Mesendoderm (in vitro differentiated cells): ENCODE results near the gene TBK1.

ENCODE experiments used
- DNase-seq: peaks from one replicate; pipeline ENCODE4 v3.0.0; 2013
- H2AK5ac ChIP-seq: 2 replicates; pipeline ENCODE4 v1.6.1; 2013; ENCODE audit warnings: low read length, inconsistent platforms
- H2BK120ac ChIP-seq: 2 replicates; pipeline ENCODE4 v1.6.1; 2013; ENCODE audit warnings: low read depth, mild to moderate bottlenecking, low read length, moderate library complexity, mixed read lengths
- H2BK15ac ChIP-seq: replicated peaks from 2 replicates; pipeline ENCODE4 v1.6.1; 2013; ENCODE audit warnings: low read depth, mild to moderate bottlenecking, moderate library complexity
- H2BK5ac ChIP-seq: 2 replicates; pipeline ENCODE4 v1.6.1; 2013; ENCODE audit warnings: low read length, inconsistent platforms
- H3K18ac ChIP-seq: 2 replicates; pipeline ENCODE4 v1.6.1; 2013; ENCODE audit warnings: mild to moderate bottlenecking, low read length, mixed read lengths
- H3K23ac ChIP-seq: one replicate; pipeline ENCODE4 v1.6.1; 2013; ENCODE audit warnings: low read length
- H3K27ac ChIP-seq: 2 replicates; pipeline ENCODE4 v1.5.1; 2013; ENCODE audit warnings: low read depth, mild to moderate bottlenecking, inconsistent platforms, low read length, moderate library complexity
- H3K27me3 ChIP-seq: 2 replicates; pipeline ENCODE4 v1.6.1; 2013; ENCODE audit warnings: low read length, control low read depth, mild to moderate bottlenecking, inconsistent platforms; ENCODE audit not compliant: insufficient read depth, poor library complexity
- H3K36me3 ChIP-seq: 2 replicates; pipeline ENCODE4 v1.6.1; 2013; ENCODE audit warnings: low read length, inconsistent platforms; ENCODE audit not compliant: control insufficient read depth, insufficient read depth
- H3K4ac ChIP-seq: one replicate; pipeline ENCODE4 v1.6.1; 2013; ENCODE audit warnings: low read depth, mild to moderate bottlenecking, low read length, moderate library complexity
- H3K4me1 ChIP-seq: 2 replicates; pipeline ENCODE4 v1.6.1; 2013; ENCODE audit warnings: low read depth, low read length, inconsistent platforms; ENCODE audit not compliant: control insufficient read depth
- H3K4me2 ChIP-seq: 2 replicates; pipeline ENCODE4 v1.6.1; 2013; ENCODE audit warnings: low read length
- H3K4me3 ChIP-seq: 2 replicates; pipeline ENCODE4 v1.5.1; 2013; ENCODE audit warnings: mild to moderate bottlenecking, low read length
- H3K56ac ChIP-seq: one replicate; pipeline ENCODE4 v1.6.1; 2013; ENCODE audit warnings: low read length
- H3K79me1 ChIP-seq: 2 replicates; pipeline ENCODE4 v1.6.1; 2013; ENCODE audit warnings: low read length, inconsistent platforms
- H3K79me2 ChIP-seq: 2 replicates; pipeline ENCODE4 v1.6.1; 2013; ENCODE audit warnings: mild to moderate bottlenecking, low read length; ENCODE audit not compliant: control insufficient read depth, insufficient read depth
- H3K9ac ChIP-seq: 2 replicates; pipeline ENCODE4 v1.6.1; 2013; ENCODE audit warnings: low read length, inconsistent platforms
- H4K5ac ChIP-seq: one replicate; pipeline ENCODE4 v1.6.1; 2013; ENCODE audit warnings: low read length
- H4K8ac ChIP-seq: one replicate; pipeline ENCODE4 v1.6.1; 2013; ENCODE audit warnings: low read depth, mild to moderate bottlenecking, control low read depth, low read length, moderate library complexity
- WGBS: extraction: QIAGEN DNeasy Blood & Tissue Kit; methylation state at CpG from one replicate; pipeline ENCODE4 v1.1.7; 2013; ENCODE audit warnings: low lambda C conversion rate, missing lambda C conversion rate; ENCODE audit not compliant: insufficient coverage; ENCODE audit errors: extremely low coverage; 5-methylcytosine and 5-hydroxymethylcytosine counted together

TBK1 gene

DNA sequence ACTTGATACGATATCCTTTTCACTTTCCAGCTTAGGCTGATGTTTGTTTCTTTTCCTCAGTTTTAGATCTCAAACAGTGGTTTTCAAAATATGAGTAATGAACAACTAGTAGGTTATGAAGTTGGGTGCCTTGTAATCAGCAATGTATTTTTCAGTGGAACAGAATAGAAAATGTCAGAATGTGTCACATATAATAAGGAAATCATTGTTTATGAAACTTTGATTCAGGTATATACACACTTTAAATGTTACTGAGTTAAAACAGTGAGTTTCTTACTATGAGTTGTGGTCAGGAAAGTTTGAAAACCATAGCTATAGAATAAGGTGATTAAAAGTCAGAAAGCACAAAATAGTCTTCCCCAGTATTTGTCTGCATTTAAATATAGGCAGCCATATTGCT, 39.8 kb downstream of the TBK1 start:
- H2BK5ac ChIP-seq = no peak overlapping the region
- WGBS = no CpG with 5 or more reads among the region's 1 CpG
- H4K8ac ChIP-seq = no peak overlapping the region
- H3K18ac ChIP-seq = no peak overlapping the region
- no peaks in the 10 kb centered on the region for H3K4me1 ChIP-seq
- H3K27ac ChIP-seq = no peak overlapping the region
- H4K5ac ChIP-seq = no peak overlapping the region
- H3K56ac ChIP-seq = no peak overlapping the region
- no peak overlapping the region for H2AK5ac ChIP-seq
- no peaks in the 10 kb centered on the region for H3K36me3 ChIP-seq
- H2BK15ac ChIP-seq = no peak overlapping the region
- H3K23ac ChIP-seq = no peak overlapping the region
- no peak for DNase-seq
- H3K79me2 ChIP-seq = no peaks in the 10 kb centered on the region
- no peak overlapping the region for H3K4me2 ChIP-seq
- H3K79me1 ChIP-seq = no peaks in the 10 kb centered on the region
- no peaks in the 10 kb centered on the region for H3K27me3 ChIP-seq
- H3K9ac ChIP-seq = no peak overlapping the region
- H3K4ac ChIP-seq = no peak overlapping the region
- H3K4me3 ChIP-seq = no peak overlapping the region
- H2BK120ac ChIP-seq = no peak overlapping the region

DNA sequence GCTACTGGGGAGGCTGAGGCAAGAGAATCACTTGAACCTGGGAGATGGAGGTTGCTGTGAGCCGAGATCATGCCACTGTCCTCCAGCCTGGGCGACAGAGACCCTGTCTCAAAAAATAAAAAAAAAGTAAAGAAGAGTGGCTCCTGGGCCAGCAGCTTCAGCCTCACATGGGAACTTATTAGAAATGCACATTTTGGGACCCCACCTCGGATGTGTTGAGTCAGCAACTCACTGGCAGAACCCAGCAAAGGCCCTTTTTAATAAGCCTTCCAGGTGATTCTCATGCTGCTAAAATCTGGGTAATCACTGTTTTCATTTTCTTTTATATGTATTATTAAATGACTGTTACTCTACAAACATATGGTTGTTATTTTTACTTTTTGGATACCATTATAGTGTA, 41.6 kb downstream of the TBK1 start:
- Histone ChIP-seq H2BK120ac (no peak overlapping the region), H3K79me1 (no peaks in the 10 kb centered on the region), H2BK5ac (no peak overlapping the region), H3K4me3 (no peak overlapping the region), H3K79me2 (no peaks in the 10 kb centered on the region), H4K5ac (no peak overlapping the region), H3K9ac (no peak overlapping the region), H3K27me3 (no peaks in the 10 kb centered on the region), H3K4ac (no peak overlapping the region), H3K18ac (no peak overlapping the region), H3K4me2 (no peak overlapping the region), H3K56ac (no peak overlapping the region), H2AK5ac (no peak overlapping the region), H3K36me3 (no peaks in the 10 kb centered on the region), H2BK15ac (no peak overlapping the region), H3K23ac (no peak overlapping the region), H3K27ac (no peak overlapping the region), H3K4me1 (no peaks in the 10 kb centered on the region), H4K8ac (no peak overlapping the region)
- WGBS = no CpG with 5 or more reads among the region's 3 CpGs
- DNase-seq = no peak

DNA sequence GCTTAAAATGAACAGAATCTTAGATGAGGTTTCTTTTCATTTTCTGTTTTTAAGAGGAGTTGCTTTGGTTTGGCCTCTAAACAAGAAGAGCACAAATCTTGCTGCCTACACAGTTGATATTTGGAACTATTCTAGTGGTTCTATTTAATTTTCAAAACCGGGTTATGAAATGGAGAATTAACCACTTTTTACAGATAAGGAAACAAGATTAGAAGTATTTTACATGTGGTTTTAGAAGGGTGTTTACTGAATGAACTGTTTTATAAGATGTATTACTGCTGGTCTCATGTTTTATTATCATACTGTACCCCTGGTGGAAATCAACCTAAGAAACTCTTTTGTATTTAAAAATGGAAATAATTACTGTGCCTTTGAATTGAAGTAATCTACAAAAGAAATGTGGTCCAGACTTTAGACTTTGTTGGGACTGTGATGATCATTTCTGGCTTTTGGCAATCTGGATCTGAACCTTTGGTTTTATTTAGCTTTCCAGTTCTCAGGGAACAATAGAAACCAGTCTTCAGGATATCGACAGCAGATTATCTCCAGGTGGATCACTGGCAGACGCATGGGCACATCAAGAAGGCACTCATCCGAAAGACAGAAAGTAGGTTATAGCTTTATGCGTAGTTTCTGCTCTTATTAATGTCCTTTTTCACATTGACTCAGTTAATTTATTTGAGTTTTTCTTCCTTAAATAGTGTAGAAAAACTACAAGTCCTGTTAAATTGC, 43.2 kb downstream of the TBK1 start:
- Histone ChIP-seq H4K5ac (no peak overlapping the region), H3K27me3 (no peaks in the 10 kb centered on the region), H3K36me3 (no peaks in the 10 kb centered on the region), H2BK15ac (no peak overlapping the region), H3K56ac (no peak overlapping the region), H4K8ac (no peak overlapping the region), H3K18ac (no peak overlapping the region), H3K79me1 (no peaks in the 10 kb centered on the region), H3K4me3 (no peak overlapping the region), H3K4me1 (no peaks in the 10 kb centered on the region), H2AK5ac (no peak overlapping the region), H3K23ac (no peak overlapping the region), H3K4ac (no peak overlapping the region), H3K4me2 (no peak overlapping the region), H3K79me2 (no peaks in the 10 kb centered on the region), H3K9ac (no peak overlapping the region), H3K27ac (no peak overlapping the region), H2BK120ac (no peak overlapping the region), H2BK5ac (no peak overlapping the region)
- whole genome bisulfite sequencing = no CpG with 5 or more reads among the region's 5 CpGs
- no peak for DNase-seq

DNA sequence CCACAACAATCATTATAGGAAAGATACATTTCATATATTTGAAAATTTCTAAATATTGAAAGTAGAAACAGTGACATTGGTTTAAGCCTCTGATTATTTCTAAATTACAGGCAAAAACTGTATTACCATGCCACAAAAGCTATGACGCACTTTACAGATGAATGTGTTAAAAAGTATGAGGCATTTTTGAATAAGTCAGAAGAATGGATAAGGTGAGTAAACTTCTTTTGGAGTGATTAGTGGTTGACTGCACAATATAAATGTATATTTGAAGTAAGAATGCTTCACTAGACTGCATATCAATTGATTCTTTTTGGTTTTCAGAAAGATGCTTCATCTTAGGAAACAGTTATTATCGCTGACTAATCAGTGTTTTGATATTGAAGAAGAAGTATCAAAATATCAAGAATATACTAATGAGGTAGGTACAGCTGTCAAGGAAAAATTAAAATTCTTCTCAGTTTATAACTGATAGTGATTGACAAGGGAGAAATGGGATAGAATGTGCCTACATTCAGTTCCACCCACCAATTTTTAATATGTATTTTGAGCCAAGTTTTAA, 45.0 kb downstream of the TBK1 start:
- H3K79me1 ChIP-seq = no peaks in the 10 kb centered on the region
- no peaks in the 10 kb centered on the region for H3K27me3 ChIP-seq
- H3K23ac ChIP-seq = no peak overlapping the region
- no peak overlapping the region for H3K27ac ChIP-seq
- H4K5ac ChIP-seq = no peak overlapping the region
- no peaks in the 10 kb centered on the region for H3K79me2 ChIP-seq
- no peak overlapping the region for H2AK5ac ChIP-seq
- no peak overlapping the region for H4K8ac ChIP-seq
- H3K56ac ChIP-seq = no peak overlapping the region
- no peak overlapping the region for H3K4me2 ChIP-seq
- no peak overlapping the region for H2BK5ac ChIP-seq
- WGBS = no CpG with 5 or more reads among the region's 2 CpGs
- H2BK120ac ChIP-seq = no peak overlapping the region
- no peak for DNase-seq
- no peak overlapping the region for H3K18ac ChIP-seq
- no peak overlapping the region for H3K9ac ChIP-seq
- H3K36me3 ChIP-seq = no peaks in the 10 kb centered on the region
- no peak overlapping the region for H2BK15ac ChIP-seq
- no peak overlapping the region for H3K4ac ChIP-seq
- no peaks in the 10 kb centered on the region for H3K4me1 ChIP-seq
- H3K4me3 ChIP-seq = no peak overlapping the region

DNA sequence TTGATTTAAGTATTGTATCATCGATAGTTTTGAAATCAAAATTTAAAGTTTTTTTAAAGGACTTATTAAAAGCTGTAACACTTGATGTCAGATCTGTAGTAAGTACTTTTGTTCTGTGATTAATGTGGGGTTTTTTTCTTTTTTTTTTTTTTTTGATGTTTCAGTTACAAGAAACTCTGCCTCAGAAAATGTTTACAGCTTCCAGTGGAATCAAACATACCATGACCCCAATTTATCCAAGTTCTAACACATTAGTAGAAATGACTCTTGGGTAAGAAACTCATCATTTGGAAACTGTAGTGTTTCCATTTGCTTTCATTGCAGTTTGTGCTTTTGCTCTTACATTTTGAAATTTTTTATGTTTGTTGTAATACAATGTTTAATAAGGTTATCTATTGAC, 45.6 kb downstream of the TBK1 start:
- H3K27ac ChIP-seq = no peak overlapping the region
- no peak overlapping the region for H2BK120ac ChIP-seq
- H3K4me2 ChIP-seq = no peak overlapping the region
- no peak overlapping the region for H2BK15ac ChIP-seq
- no peak overlapping the region for H3K4ac ChIP-seq
- no peaks in the 10 kb centered on the region for H3K36me3 ChIP-seq
- no peaks in the 10 kb centered on the region for H3K79me2 ChIP-seq
- no peak overlapping the region for H3K23ac ChIP-seq
- H3K9ac ChIP-seq = no peak overlapping the region
- H3K4me3 ChIP-seq = no peak overlapping the region
- no peak overlapping the region for H3K56ac ChIP-seq
- H3K27me3 ChIP-seq = no peaks in the 10 kb centered on the region
- no peak overlapping the region for H4K5ac ChIP-seq
- DNase-seq = no peak
- H3K4me1 ChIP-seq = no peaks in the 10 kb centered on the region
- no peak overlapping the region for H2BK5ac ChIP-seq
- no CpG with 5 or more reads among the region's 1 CpG for WGBS
- no peak overlapping the region for H3K18ac ChIP-seq
- no peak overlapping the region for H4K8ac ChIP-seq
- no peak overlapping the region for H2AK5ac ChIP-seq
- no peaks in the 10 kb centered on the region for H3K79me1 ChIP-seq

DNA sequence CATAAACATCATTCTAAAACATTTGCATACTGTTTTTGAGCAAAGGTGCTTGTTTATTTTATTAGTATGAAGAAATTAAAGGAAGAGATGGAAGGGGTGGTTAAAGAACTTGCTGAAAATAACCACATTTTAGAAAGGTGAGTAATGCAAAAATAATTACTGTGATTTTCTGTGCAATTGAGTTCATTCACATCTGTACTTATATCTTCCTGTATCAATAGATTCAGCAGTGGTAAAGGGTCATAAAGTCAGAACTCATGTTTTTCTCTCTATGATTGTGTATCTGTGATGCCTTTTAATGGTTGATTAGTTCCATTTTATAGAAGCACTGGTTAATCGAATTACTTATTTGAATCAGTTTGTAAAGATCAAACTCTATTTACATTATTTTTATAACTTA, 46.0 kb downstream of the TBK1 start:
- Histone ChIP-seq H3K4ac (no peak overlapping the region), H3K4me2 (no peak overlapping the region), H3K27ac (no peak overlapping the region), H3K27me3 (no peaks in the 10 kb centered on the region), H3K36me3 (no peaks in the 10 kb centered on the region), H4K8ac (no peak overlapping the region), H3K18ac (no peak overlapping the region), H3K79me2 (no peaks in the 10 kb centered on the region), H3K56ac (no peak overlapping the region), H3K23ac (no peak overlapping the region), H2BK120ac (no peak overlapping the region), H3K4me3 (no peak overlapping the region), H3K9ac (no peak overlapping the region), H4K5ac (no peak overlapping the region), H2AK5ac (no peak overlapping the region), H2BK5ac (no peak overlapping the region), H3K4me1 (no peaks in the 10 kb centered on the region), H3K79me1 (no peaks in the 10 kb centered on the region), H2BK15ac (no peak overlapping the region)
- WGBS = no CpG with 5 or more reads among the region's 1 CpG
- no peak for DNase-seq
